Neural crest cell (in vitro differentiated cells): ENCODE measurements around the gene CPTP. TPM values are rescaled to one million over a fixed set of nuclear protein-coding genes. Genes with fewer than 3 reads are reported as not detected.
A peak's percentile ranks its signal among the peaks of the same experiment; 100 is the strongest.

Experiments
- DNase-seq: peaks from one replicate; pipeline ENCODE4 v3.0.0; 2021; ENCODE audit warnings: low read depth, mixed read lengths, low spot score
- H3K27ac Mint-ChIP-seq: one replicate; pipeline ENCODE4 v1.8.0; 2021; ENCODE audit warnings: mild to moderate bottlenecking, mixed read lengths; ENCODE audit not compliant: unreplicated experiment
- H3K27me3 Mint-ChIP-seq: 2 replicates; pipeline ENCODE4 v1.8.0; 2021; ENCODE audit warnings: low read depth, mild to moderate bottlenecking, mixed read lengths
- H3K36me3 Mint-ChIP-seq: 2 replicates; pipeline ENCODE4 v1.8.0; 2021; ENCODE audit warnings: low read depth, mild to moderate bottlenecking, mixed read lengths
- H3K4me1 Mint-ChIP-seq: 2 replicates; pipeline ENCODE4 v1.8.0; 2021; ENCODE audit warnings: mixed read lengths
- H3K4me3 Mint-ChIP-seq: one replicate; pipeline ENCODE4 v1.8.0; 2021; ENCODE audit warnings: mild to moderate bottlenecking, mixed read lengths
- H3K9me3 Mint-ChIP-seq: 2 replicates; pipeline ENCODE4 v1.8.0; 2021; ENCODE audit warnings: mixed read lengths
- total RNA-seq: library from RNA; stranded (reverse); gene quantifications from 2 replicates; pipeline ENCODE4 v1.2.1, GENCODE V29; 2021
- TF ChIP-seq, protein P1 (sequence below): fragments of 200-600 bp; sonication (generic); conservative IDR thresholded peaks from 2 replicates; pipeline ENCODE4 v1.5.0; 2021; ENCODE audit warnings: antibody characterized with exemption, mild to moderate bottlenecking

Gene CPTP
- total RNA-seq, 1 donor from 2014 or later = 18.9 TPM

GRCh38 chr1:1298861-1299685 is 25.5 kb upstream of the CPTP start:
- Mint-ChIP-seq H3K27ac (no peak overlapping the region), H3K36me3 (no peaks in the 10 kb centered on the region), H3K4me3 (no peak overlapping the region), H3K4me1 (no peaks in the 10 kb centered on the region), H3K9me3 (no peaks in the 10 kb centered on the region), H3K27me3 (no peaks in the 10 kb centered on the region)
- TF ChIP-seq, protein P1, sequence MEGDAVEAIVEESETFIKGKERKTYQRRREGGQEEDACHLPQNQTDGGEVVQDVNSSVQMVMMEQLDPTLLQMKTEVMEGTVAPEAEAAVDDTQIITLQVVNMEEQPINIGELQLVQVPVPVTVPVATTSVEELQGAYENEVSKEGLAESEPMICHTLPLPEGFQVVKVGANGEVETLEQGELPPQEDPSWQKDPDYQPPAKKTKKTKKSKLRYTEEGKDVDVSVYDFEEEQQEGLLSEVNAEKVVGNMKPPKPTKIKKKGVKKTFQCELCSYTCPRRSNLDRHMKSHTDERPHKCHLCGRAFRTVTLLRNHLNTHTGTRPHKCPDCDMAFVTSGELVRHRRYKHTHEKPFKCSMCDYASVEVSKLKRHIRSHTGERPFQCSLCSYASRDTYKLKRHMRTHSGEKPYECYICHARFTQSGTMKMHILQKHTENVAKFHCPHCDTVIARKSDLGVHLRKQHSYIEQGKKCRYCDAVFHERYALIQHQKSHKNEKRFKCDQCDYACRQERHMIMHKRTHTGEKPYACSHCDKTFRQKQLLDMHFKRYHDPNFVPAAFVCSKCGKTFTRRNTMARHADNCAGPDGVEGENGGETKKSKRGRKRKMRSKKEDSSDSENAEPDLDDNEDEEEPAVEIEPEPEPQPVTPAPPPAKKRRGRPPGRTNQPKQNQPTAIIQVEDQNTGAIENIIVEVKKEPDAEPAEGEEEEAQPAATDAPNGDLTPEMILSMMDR = no peak
- peak; percentile 68 for DNase-seq

DNA sequence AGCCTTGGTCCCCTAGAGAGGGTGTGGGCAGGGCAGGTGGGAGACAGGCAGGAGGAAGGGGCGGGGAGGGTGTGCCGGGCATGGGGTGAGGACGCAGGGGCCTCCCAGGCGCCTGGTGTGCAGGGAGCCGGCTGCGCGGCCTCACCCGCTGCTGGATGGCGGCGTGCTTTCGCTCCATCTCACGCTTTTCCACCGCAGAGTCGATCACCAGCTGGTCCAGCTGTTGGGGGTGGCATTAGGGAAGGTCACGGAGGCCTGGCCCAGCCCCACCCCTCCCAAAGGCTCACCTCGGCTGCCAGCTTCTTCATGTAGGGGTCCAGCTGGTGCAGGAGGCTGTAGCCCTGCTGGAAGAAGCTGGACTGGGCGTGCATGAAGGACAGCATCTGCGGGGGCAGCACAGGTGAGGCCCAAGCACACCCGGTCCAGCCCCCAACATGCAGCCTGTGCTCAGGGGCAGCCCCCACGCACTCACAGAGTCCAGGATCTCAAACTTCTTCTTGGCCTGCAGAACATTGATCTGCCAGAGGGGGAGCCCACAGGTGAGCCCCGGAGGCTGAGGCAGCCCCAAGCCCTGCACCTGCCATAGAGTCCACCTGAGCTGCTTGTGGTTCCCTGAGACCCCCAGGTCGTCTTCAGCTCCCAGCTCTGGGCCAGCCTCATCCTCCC is 24.8 kb upstream of the CPTP start:
- Mint-ChIP-seq H3K36me3 (no peaks in the 10 kb centered on the region), H3K27me3 (no peaks in the 10 kb centered on the region), H3K27ac (no peak overlapping the region), H3K9me3 (no peaks in the 10 kb centered on the region), H3K4me3 (peak overlapping the region; percentile 51), H3K4me1 (peaks cover 5% of the 10 kb centered on the region)
- DNase-seq = no peak
- TF ChIP-seq, protein P1 = peak; percentile 50

DNA sequence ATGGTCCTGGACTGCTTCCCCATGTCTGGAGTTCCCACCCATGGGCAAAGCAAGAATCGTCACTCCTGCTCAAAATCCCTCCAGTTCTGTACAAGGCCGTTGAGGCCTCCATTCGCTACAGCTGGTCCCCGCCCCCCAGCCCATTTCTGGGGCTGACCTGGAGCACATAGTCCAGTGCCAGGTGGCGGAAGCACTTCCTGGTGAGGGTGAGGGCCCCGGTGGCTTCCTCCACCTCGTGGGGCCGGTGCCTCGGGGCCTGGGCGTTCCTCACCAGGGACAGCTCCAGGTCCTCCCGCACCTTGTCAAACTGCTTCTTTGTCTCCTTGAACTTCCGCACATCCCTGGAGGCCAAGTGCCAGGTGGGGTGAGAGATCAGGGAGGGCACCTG is 24.3 kb upstream of the CPTP start:
- DNase-seq = no peak
- Mint-ChIP-seq H3K36me3 (no peaks in the 10 kb centered on the region), H3K27ac (no peak overlapping the region)

GRCh38 chr1:1302006-1302430 is 22.6 kb upstream of the CPTP start:
- H3K4me1 Mint-ChIP-seq = peaks cover 21% of the 10 kb centered on the region
- no peak for DNase-seq
- no peaks in the 10 kb centered on the region for H3K9me3 Mint-ChIP-seq

More for the DNA sequence above, 24.3 kb upstream of the CPTP start:
- TF ChIP-seq, protein P1 = peak; percentile 13
- no peaks in the 10 kb centered on the region for H3K9me3 Mint-ChIP-seq
- peak overlapping the region; percentile 51 for H3K4me3 Mint-ChIP-seq
- H3K4me1 Mint-ChIP-seq = peaks cover 8% of the 10 kb centered on the region
- no peaks in the 10 kb centered on the region for H3K27me3 Mint-ChIP-seq

DNA sequence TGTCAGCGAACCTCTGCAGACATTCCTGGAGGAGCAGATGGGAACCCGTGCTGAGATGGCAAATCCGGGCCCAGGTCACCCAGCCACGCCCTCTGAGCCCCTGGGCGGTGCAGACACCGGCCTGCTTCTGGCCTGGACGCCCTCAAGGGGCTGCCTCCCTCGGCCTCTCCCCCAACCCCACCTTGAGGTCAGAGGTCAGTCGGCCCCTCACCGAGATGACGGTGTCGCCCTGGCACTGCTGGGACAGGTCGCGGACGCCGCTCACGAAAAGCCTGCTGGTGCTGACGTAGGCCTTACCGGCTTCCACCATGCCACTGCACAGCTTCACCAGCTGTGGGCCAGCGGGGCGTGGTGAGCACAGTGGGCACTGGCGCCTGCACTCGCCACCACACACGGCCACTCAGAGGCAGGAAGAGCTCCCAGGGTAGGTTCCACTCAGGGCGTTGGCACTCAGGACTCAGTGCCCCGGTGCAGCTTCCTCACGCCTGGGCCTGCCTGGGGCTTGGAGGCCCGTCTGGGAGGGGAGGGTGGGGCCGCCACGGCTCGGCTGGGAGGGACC is 21.6 kb upstream of the CPTP start:
- TF ChIP-seq, protein P1 = no peak
- H3K27me3 Mint-ChIP-seq = no peaks in the 10 kb centered on the region
- no peaks in the 10 kb centered on the region for H3K9me3 Mint-ChIP-seq
- H3K27ac Mint-ChIP-seq = no peak overlapping the region
- DNase-seq = no peak
- no peaks in the 10 kb centered on the region for H3K36me3 Mint-ChIP-seq
- H3K4me1 Mint-ChIP-seq = peaks cover 24% of the 10 kb centered on the region
- no peak overlapping the region for H3K4me3 Mint-ChIP-seq

More at GRCh38 chr1:1302006-1302430, 22.6 kb upstream of the CPTP start:
- Mint-ChIP-seq H3K27ac (no peak overlapping the region), H3K4me3 (no peak overlapping the region), H3K36me3 (no peaks in the 10 kb centered on the region), H3K27me3 (no peaks in the 10 kb centered on the region)
- TF ChIP-seq, protein P1 = peak; percentile 53
